HG03097 (cell line): Measurements from ENCODE around the gene MXD1.

Experiments
- ATAC-seq: cut with Tn5 transposase; IDR thresholded peaks from one replicate; pipeline ENCODE4 v1.9.1; 2021; ENCODE audit not compliant: unreplicated experiment, low FRiP score

Gene MXD1

DNA sequence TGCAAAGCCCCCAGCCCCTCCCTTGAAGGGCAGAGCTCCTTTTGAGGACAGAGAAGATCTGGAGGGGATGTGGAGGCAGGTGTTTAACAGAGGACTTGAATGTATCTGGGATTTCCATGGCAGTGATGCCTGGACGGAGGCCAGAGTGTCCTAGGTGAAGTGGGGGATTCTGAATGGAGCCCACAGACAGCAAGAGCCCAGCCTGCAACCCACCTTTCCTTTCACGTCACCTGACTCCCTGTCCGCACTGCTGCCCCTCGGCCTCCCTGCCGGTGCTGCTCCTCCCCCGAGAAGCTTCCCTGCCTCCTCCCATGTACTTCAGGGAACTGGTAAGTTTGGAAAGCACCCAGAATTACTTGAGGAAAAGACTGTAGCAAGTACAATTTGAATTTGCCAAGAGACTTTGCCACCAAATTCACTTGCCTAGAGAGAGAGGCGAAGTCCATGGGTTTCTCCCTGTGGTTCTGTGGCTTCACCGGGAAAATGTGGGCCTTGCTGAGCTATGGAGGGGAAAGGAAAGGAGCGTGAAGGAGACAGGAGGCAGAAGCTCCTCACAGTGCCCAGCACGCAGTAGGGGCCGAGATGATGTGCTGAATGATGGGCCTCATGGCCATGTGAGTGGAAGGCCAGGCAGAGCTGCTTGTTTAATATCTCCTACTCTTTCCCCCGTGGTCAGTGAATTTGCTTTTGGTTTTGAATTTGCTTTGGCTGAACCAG, 60.4 kb downstream of the MXD1 start:
- ATAC-seq: no peak

DNA sequence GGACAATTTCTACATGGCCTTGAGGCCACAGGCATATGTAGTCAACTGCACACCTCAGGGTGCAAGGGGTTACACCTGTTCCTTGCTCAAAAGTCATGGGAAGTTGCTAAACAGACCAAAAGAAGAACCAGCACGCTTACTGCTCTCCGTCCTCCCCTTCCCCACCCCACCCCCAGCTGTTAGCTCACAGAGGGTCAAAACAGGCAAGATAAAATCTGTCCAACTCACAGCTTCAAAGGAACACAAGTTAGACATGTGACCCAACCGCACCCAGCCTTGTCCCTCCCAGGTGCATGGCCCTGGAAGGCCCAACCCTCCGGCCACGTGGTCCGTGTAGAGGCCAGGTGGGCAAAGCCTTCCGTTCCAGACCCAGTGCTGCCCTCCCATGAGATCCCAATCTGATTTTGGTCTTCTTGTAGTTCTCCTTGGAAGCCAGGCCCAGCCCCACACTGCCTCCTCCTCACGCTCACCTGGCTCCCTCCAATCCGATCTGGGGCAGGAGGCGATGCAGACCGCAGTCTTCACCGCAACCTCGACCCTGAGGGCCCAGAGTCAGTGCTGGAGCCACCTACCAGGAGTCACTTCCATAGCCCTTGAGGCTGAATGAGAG, 61.0 kb downstream of the MXD1 start:
- ATAC-seq: no peak

DNA sequence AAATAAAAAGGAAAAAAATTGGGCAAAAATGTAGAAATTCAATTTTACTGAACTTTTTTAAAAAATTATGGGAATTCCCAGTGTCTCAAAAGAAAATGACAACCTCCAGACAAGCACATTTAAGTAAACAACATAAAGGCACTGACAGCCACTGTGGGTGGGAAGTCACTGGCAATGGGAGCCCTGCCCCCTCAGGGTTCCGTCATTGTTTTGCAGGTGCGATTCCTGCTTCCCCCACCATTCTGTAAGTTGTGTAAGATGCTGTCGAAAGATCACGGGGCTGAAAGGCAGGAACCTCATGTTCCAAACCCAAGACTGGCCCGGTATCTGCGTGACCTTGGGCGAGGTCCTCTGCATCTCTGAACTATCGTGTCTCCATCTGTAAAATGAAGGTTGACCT, 62.3 kb downstream of the MXD1 start:
- no peak for ATAC-seq

DNA sequence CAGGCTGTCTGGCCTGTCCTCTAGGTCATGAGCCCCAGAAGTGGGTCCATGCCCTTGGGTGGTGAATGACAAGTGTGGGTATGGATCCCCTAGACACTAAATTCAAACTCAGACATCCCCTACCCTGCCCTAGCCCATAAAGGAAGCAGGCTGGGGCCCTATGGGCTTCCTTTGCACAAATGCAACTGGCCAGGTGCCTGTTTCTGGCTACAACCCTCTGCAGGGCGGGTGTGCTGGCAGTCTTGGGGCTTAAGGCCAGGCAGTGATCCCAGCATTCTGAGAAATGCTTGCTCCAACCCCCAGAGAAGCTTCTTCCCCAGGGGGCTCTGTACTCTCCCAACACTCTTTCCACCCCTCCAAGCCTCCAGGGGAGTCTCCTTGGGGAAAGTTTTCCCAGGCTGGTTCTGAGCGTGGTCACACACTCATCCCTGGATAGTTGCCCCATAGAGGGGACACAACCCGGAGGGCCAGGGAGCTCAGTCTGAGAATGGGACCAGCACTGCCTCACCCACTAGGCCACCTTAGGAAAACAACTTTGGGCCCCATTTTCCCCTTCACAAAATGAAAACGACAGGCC, 63.1 kb downstream of the MXD1 start:
- no peak for ATAC-seq

DNA sequence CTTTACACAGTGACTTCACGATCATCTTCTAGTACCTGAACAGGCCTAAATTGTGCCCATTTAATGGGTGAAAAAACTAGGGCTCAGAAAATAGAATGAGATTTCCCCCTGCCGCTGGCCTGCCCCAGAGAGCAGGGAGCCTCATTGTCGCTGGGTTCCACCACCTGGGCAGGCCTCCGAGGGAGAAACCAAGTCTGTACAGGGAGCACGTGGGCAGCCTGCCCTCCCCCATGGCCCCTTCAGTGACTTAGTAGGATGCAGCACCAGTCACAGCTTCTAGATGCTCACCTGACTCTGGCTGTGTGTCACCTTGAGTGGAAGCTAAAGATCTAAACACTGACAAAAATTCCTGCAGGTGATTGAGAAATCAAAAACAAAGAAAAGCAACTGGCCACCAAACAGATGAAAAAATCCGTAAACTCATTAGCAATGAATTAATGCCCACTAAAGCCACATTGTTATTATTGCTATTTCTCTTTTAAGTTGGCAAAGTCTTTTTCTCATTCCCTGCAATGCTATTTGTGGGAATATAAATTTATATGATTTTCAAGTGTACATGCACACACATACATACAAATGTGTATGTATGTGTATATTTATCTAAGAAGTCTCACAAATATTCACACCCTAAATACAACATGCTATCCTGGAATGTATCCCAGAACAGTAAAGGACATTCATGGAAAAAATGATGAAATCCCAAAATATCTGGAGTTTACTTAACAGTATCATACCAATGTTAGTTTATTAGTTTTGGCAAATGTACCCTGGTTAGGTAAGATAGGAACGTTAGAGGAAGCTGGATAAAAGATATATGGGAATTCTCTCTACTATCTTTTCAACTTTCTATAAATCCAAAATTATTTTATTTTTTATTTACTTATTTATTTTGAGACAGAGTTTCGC, 65.2 kb downstream of the MXD1 start:
- no peak for ATAC-seq

DNA sequence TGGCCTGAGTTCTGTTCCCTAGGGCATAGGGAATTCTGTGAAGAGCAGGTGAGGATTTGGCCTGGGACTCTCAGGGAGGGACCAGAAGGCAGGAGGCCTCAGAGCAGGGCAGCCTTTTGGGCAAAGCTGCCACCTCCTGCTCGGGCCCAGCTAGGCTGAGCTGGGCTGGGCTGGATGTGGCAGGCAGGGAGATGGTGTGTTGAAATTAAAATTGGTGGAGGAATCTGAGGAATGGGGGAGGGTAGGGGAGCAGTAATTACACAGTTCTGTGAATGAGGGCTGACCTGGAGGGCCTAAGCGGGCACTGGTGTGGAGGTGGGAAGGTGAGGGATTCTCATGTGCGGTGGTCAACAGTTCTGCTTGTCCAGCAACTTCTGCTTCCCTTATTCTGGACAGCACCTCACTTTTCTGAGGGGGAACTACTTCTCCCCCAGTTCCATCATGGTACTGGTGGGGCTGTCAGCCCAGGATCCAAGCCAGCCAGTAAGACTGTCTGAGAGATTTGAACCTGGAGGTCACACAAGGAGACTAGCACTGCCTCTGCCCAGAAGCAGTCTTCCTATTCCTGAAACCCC, 68.6 kb downstream of the MXD1 start:
- no peak for ATAC-seq

DNA sequence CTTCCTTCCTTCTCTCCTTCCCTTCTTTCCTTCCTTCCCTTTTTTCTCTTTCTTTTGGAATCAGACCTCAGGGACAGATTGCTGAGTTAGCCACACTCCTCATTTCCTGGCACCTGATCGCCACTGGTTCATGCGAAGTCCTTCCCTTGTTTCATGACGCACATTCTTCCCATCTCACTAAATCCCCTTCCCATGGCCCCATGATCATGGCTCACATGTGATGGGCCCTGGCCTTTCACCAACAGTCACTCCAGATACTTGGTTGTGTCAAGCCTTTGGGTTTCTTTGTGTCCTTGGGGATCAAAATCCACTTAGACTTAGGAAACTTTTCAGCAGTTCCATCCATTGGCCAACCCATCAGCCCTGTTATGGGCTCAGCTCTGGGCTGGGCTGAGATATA, 70.3 kb downstream of the MXD1 start:
- ATAC-seq: no peak

DNA sequence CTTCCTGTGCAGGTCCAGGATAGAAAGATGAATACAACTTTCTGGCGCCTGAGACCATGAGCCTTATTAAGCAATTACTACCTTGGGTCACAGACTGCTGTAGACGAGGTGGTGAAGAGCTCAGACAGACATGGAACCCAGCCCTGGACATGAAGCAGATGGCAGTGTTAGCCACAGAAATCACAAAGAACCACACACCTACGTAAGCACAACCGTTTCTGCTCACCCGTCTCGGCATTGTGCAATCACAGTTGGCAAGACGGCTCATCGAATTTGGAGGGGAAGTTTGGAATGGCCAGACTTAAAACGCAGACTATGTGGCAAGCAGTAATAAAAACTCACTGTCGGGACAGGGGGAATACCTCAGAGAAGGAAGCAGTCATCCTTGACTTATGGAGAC, 70.8 kb downstream of the MXD1 start:
- no peak for ATAC-seq

DNA sequence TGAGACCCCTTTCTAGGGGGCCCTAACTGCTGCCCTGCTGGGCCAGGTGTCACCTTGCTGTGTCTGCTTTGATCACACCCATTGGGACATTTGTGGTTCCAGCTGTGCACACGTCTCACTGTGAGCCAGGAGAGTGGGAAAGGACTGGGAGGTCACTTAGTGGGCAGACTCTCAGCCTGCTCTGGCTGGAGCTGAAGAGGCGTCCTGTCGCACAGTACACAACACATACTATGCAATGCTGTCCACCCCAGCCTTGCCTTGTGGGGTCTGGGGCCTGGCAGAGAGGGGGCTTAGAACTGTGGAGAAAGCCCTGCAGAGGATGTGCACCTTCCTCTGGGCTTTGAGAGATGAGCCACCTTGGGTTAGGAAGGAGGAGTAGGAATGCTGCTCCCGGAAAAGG, 71.8 kb downstream of the MXD1 start:
- ATAC-seq: no peak

DNA sequence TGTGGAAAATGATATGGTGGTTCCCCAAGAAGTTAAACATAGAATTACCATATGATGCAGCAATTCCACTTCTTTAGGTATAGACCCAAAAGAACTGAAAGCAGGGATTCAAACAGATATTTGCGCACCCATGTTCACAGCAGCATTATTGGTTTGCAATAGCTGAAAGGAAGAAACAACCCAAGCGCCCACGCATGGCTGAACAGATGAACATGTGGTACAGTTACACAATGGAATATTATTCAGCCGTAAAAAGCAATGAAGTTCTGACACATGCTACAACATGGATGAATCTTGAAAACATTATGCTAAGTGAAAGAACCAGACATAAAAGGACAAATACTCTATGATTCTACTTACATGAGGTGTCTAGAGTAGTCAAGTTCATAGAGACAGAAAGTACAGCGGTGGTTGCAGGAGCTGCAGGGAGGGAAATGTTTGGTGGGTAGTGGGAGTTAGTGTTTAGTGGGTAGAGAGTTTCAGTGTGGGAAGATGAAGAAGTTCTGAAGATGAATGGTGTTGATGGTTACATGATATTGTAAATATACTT, 73.3 kb downstream of the MXD1 start:
- no peak for ATAC-seq

DNA sequence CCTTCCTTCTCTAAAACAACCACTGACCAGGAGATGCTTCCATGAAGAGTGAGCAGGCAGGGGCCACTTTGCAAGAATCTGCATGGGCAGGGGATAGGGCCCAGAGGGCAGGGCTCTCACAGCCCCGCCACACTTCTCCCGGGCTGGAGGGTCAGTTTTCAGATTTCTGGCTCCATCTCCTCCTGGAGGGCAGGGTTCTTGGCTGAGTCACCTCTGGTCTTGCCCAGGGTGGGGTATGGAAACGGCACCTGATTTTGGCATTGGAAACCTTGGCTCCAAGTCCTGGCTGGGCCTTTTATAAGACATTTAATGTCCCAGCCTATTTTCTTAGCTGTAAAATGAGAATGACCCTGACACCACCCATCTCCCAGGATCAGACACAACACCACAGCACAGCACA, 74.1 kb downstream of the MXD1 start:
- no peak for ATAC-seq

DNA sequence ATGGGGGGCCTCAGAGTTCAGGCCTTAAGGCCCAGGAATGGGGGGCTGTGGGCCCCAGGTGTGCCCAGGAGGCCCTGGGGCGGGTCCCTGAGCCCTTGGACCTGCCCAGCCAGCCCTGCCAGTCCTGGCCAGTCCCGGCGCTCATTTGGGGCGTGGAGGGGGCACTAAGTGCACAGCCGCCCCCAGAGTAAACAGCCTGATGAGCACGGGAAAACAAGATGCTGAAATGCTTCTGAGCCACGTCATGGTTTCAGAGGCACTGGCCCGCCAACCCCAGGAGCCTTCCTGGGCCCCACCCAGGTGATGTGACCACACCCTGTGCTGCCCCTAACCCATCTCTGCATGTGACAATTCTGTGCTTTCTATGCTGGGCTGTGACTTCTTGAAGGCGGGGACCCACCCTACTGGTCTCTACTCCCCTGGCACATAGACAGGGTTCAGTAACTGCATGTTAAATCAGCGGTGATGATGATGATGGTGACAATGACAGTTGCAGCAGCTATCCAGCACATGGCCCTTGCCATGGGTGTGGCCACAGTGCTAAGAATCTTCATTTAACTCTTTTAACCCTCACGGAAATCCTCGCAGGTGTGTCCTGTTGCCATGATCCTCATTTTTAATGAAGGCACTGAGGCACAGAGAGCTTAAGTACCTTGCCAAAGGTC, 74.7 kb downstream of the MXD1 start:
- ATAC-seq: no peak
